HG03565 (cell line): ENCODE measurements around the gene MSANTD1.

Experiments used
- ATAC-seq: cut with Tn5 transposase; IDR thresholded peaks from one replicate; pipeline ENCODE4 v1.9.1; 2021; ENCODE audit warnings: mild to moderate bottlenecking, moderate library complexity; ENCODE audit not compliant: unreplicated experiment

MSANTD1 gene

DNA sequence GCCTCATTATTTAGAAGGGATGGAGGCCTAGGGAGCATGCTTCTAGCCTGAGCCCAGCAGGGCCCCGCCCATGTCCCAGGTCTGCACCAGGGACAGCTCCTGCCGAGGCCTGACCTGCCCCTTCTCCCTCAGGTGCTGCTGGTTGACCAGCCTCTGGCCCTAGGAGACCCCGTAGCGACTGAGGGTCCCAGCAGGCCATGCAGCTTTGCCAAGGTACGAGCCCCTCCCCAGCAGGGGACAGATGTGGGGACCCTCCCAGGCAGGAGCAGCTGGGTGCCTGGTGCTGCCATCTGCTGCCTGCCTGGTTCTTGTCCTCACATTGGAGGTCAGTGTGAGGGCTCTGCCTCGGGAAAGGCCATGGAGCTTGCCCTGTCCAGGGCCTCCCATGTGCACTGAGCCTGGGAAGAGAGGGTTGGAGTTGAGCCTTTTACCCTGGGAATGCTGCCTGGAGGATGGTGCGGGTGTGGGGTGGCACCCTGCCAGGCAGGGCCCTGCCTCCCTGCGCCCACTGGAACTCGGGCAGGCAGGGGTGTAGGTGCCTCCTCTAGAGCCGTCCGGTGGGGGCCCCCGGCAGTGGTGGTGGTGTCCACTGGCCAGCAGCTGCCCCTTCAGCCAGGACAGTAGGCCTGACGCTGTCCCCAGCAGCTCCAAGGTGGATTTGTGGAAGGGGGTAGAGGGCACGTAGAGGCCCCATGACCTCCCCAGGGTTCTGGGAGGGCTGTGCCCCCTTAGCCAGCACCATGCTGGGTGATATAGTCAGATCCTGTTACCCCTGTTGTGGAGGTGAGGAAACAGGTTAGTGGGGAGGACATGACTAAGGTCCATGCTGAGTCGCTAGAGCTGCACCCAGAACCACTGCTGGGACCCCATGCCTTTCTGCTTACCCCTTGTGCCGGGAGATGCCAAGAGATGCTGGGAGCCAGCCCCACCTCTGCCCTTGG lies 2.2 kb upstream of the MSANTD1 start:
- ATAC-seq = no peak

DNA sequence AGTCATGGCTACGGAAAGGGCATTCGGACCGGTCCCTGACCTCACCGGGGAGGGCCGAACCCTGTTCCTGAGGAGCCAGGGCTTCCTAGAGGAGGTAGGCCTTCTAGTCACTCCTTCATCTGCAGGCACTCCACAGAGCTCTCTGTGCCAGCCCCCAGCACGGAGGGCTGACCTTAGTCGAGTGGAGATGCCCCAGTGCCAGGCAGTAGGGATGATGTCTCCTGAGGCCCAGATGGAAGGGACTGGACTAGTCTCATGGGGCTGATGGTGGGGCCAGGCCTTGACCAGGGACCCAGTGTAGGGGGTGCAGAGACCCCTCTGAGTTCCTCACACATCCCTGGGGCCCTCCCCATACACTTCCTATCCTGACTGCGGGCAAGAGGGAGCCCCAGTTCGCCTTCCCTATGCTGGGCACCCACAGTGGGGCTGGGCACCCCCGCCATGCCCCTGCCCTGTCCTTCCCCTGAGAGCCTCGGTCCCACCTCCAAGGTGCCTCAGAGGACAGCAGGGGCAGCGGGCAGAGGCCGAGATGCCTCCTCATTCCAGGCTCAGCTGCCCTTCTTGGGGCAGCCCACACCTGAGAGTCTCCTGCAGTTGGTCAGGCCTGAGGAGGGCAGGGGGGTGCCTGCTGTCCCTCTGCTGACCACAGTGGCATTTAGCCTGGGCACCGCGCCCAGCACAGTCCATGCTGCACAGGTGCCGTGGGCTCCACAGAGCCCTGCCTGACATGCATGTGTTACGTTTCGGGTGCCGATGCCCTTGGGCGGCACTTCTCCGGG lies 1.4 kb upstream of the MSANTD1 start:
- ATAC-seq = no peak

DNA sequence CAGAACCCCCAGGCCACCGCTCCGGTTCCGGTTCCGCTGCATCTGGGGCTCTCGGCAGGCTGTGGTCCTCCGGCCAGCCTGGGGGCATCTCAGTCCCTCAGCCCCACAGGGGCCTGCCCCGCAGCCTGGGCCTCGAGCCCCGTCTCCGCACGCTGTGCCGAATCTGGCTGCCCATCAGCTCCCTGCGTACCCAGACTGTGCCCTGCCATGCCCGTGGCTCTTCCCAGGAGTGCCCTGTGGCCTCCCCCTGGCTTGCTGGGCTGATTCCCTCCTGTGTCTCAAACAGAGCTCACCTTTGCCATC lies 830 bp upstream of the MSANTD1 start:
- ATAC-seq = no peak

DNA sequence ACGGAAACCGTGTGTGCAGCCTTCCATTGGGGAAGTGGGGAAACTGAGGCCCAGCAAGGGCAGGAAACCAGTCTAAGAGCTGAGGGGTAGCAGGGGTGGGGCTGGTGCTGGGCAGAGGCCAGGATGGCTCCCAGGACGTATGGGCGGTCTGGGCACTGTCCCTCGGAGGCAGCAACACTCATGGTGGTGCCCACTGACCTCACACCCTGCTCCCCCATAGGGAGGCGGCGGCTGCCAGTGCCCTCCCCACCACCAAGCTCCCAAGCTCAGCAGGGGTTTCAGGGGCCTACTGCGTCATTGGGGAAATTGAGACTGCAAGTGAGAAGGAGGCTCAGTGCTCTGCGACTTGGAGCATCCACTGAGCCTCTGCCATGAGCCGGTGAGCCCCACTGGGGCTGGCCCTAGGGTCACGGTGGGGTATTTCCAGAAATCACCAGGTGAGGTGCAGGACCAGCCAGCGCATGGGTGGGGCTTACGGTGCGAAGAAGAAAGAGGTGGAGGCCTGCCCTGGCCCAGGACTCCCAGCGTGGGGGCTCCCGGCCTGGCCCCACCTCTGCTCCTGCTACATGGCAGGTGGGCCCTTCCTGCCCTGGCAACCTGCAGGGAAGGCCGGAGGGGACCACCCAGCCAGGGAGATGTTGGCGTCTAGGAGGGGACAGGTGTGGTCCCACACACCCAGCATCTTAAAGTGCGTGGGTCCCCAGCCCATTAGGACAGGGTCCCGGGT lies 915 bp downstream of the MSANTD1 start:
- ATAC-seq = no peak

DNA sequence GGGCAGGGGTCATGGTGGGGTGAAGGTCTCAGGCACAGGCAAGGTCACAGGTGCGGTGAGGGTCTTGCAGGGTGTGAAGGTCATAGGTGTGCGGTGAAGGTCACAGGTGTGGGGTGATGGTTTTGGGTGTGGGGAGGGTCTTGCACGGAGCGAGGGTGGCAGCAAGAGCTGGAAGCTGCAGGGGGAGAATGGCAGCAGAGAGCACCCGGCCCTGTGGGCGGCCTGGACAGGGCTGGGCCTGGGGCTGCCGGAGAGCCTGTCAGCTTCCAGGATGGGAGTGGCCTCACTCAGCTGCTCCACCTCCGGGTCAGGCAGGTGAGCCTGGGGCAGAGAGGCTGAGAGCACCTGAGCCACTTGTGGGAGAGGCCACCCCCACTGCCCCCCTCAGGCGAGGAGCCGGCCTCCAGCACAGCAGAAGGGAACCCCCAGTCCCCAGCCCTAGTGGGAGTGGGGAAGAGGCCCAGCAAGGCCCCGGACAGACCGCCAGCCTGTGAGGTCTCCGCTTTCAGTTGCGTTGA lies 1.5 kb downstream of the MSANTD1 start:
- ATAC-seq = no peak

DNA sequence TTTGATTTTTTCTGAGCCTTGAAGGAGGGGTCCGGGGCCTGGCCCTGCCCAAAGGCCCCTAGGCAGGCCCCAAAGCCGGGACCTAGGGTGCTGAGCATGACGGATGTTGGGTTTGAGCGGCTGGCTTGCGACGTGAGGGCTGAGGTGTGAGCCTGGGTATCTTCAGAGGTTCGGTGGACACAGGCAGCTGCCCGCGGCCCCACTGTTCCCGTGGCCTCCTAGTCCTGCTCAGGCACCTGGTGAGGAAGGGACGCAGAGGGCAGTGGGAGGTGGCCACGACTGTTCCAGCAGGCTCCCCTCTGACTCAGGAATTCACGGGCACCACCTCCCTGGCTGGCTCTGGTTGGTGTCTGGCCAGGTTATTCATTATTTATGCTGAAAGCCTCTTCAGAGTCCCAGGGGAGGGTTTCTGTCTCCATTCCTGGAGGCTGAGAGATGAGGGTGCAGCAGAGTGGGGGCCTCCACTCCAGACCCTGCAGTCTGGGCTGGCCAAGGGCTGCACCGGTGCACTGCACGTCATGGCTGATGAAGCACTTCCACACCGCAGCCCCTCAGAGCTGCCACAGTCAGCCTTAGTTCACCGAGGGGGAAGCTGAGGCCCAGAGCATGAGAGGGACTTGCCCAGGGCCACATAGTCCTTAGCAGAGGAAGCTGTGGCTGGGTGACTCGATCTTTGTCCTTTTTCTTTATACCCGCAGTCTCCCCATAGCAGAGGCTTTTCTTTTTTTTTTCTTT lies 2.2 kb downstream of the MSANTD1 start:
- ATAC-seq = no peak

DNA sequence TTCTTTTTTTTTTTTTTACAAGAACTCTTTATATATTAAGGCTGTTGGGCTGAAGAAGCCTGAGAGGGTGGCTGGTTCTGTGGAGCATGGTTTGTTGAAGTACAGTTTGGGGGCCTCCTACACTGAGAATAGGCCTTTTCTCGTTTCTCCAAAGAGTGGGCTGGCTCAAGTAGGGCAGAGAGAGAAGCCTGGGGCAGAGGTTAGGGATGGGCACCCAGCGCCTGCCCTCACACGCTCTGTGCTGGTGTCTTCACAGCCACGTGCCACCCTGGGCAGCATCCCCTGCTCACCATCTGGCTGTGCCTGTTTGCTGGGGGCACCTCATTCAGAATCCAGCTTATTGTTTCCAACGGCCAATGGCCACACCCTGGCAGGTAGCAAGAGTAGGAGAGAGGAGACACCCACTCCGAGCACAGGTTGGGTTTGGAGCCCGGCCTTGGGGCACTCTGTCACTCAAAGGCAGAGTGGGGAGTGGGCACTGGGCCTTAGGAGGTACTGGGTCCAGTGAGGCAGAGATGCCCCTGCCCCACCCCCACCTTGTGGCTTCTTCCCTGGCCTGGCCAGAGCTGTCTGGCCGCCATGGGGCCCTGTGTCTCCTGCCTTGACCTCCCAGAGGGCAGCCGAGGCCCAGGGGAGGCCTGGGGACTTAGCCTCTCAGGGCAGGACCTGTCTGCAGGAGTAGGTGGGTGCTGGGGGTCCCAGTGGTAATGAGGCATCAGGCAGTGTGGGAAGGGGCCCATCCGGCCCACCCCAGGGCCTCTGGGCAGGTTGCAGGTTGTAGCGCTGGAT lies 2.9 kb downstream of the MSANTD1 start:
- ATAC-seq = no peak

DNA sequence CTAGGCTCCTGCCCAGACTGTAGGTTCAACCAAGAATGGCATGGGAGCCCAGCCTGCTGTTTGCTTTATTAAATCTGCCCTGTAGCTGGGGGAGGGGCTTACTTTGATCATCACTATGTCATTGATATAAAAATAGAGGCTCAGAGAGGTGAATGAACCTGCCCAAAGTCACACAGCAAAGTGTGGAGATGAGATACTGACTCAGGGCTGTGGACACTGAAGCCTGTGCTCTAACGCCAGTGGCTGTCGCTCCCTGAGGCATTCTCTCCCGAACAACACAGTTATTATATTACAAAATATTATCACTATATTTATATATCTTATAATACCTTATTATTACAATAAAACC lies 3.5 kb downstream of the MSANTD1 start:
- no peak for ATAC-seq

DNA sequence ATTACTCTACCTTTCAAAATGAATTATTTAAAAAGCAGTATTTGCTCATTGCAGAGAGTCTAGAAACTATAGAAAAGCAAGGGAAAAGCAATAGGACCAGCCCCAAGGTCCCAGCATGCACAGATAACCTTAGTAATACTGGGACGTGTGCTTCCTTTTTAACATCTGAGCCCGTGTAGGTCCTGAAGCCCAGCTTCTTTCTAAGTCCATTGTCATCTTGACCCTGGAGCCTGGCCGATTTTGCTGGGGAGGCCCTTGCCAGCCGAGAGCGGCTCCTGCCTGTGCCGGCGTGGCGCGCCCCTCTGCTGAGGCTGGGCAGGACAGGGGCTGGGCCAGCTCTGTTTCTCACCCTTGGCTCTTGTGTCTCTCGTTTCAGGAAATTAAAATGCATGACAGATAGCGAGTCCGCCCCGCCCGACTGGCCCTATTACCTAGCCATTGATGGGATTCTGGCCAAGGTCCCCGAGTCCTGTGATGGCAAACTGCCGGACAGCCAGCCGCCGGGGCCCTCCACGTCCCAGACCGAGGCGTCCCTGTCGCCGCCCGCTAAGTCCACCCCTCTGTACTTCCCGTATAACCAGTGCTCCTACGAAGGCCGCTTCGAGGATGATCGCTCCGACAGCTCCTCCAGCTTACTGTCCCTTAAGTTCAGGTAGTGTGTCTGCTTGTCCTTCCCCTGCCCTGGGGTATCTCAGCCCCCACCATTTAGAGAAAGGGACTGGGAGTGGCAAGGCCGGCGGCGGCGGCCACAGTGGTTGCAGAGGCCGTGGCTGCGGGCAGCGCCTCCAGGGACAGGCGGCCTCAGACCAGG lies 4.1 kb downstream of the MSANTD1 start:
- ATAC-seq = no peak

DNA sequence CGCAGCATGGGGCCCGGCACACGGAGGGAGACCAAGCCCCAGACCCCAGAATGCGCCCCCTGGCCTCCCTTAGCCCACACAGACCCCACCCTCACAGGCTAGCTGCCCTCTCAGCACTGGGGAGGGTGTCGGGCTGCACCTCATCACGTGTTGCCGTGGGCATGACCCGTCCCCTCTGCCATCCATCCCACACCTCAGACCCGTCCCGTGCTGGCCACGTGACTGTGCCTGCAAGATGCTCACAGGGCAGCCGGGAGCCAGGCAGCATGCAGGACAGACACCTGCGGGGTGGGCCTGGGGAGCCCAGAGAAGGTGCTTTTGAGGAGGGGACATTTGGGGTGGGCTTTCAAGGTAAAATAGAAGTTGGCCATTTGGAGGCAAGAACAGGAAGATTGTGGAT lies 4.8 kb downstream of the MSANTD1 start:
- no peak for ATAC-seq

DNA sequence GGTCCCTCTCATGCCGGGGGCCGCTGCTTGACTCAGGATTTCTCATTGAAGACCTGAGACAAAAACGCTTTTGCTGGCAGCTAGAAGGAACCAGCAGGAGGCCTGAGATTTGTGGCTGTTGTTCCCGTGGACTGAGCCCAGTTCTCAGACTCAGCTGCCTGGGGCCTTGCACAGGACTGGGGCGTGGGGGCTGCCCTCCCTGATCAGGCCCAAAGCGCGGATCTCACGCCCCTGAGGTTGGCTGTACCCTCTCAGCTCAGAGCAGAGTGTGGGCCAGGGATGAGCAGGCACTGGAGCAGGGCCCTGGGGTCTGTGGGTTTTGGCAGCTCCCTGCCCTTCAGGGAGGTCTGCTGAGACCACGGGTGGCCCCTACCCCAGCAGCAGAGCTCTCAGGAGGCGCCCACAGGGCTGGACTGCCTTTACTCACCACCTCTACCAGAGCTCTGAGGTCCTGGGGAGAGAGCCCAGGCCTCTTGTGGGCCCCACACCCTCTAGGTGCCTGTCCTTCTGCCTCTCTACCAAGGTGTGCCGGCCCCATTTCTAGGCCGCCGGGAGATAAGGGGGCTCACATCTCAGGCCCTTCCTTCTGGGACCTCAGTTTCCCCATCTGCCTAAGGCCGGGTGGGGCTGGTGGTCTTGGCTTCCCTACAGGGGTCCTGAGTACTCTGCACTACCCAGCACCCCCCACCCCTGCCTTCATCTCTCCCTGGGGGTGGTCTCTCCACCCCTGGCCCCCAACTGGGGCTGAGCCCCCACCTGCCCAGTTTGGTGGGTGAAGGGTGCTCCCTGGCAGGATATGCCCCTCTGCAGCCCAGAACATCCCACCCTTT lies 5.6 kb downstream of the MSANTD1 start:
- ATAC-seq = no peak

DNA sequence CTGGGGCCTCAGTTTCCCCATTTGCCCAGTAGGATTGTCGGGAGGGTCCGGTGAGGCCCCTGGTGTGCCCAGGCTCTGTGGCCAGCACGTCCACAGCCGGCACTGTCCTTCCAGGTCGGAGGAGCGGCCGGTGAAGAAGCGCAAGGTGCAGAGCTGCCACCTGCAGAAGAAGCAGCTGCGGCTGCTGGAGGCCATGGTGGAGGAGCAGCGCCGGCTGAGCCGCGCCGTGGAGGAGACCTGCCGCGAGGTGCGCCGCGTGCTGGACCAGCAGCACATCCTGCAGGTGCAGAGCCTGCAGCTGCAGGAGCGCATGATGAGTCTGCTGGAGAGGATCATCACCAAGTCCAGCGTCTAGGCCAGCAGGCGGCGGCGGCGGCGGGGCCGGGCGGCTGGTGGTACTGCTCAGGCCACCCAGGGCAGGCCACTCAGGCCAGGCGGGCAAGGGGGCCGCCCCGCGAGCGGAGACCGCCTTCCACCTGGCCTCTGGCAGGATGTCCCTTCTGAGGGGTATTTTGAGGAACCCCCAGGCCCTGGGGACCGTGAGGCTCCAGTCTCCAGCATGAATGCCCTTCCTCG lies 6.7 kb downstream of the MSANTD1 start:
- ATAC-seq = no peak

DNA sequence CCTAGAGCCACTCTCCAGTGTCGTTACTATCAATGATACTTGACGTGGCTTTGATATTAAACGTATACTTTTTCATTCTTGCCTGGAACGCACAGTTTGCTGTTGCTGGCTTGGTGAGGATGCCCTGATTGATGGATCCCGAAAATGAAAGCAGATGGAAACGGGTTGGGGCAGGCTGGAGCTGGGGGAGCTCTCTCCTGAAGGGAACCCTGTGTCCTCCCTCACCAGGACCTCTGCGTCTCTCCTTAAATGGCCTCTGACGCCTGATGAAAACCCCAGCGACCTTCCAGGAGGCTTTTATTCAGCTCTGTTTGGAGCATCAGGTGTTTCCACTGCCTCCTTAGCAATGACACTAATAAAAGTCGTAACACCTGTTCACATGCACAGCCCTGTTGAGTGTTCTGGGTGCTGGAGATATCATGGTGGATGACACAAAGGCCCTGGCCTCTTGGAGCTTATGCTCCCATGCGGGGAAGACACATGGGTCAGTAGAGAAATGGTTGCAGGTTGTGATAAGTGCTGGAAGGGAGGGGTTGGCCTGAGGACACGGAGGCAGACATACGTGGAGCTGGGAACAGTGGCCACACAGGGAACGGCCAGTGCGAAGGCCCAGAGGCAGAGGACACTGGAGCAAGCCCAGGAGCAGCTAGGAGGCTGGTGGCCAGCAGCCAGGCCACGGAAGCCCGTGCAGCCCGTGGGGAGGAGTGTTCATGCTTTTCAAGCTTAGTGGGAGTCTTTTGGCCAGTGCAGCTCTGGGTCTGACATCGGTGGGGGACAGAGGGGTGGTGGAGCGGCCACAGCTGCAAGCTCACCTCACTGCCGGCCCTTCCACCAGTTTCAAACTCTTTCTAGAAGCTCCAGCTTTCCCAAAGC lies 7.5 kb downstream of the MSANTD1 start:
- ATAC-seq = no peak

DNA sequence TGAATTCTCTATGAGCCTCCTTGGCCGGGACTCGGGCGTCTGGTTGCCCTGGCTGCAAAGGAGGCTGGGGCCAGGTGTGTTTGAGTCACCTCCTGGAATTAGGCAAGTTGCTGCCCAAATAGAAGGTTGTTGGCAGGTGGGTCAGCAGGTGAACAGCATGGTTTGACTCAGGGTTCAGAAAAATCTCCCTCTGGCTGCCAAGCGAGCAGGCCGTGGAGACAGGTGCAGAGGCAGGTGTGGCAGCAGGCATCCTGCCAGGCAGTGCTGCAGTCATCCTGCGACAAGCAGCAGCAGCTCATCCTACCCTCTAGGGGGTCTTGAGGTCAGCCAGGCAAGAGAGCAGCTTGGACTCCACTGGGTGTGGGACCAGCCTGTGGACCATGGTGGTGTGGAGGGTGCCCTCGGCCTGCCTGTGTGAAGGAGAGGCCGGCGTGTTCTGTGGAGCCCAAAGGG lies 8.2 kb downstream of the MSANTD1 start:
- ATAC-seq = no peak

DNA sequence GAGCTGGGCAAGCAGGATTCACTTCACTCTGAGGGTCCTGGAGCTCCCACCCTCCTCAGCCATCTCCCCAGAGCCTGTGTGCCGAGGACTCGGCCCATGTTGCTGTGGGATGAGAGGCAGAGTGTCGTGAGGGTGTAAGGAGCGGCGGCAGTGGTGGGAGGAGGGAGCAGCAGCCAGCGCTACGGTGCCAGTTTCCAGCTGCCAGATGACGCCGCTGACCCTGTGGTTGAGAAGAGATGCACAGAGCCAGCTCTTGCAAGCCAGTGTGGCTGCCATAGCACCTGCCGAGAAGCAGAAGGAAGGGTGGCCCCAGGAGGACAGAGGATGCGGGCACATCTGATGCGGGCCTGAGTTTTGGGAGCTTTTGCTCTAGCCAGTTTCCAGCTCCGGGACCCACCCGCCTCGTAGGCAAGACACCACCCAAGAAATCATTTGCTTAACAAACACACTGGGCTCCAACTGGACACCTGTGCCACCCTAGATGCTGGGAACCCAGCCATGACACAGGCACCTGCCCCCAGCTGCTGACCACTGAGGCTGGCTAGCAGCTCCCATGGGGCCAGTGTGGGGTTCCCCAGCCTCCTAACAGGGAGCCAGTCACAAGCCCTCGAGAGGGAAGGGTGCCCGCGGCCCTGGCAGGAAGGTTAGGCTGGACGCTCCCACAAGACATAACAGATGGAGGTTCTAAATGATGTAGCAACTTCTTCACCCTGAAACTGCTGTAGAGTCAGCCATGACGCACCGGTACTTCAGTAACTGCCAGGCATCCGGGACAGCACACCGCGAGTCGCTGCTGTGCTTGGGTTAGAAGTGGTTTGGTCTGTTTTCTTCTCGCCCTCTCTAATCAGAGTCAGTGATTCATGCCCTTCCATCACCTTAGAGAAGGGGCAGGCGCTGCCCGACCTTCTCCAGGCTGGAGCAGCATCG lies 8.9 kb downstream of the MSANTD1 start:
- no peak for ATAC-seq
